ENCODE data around the gene SNCG.

Gene SNCG

DNA sequence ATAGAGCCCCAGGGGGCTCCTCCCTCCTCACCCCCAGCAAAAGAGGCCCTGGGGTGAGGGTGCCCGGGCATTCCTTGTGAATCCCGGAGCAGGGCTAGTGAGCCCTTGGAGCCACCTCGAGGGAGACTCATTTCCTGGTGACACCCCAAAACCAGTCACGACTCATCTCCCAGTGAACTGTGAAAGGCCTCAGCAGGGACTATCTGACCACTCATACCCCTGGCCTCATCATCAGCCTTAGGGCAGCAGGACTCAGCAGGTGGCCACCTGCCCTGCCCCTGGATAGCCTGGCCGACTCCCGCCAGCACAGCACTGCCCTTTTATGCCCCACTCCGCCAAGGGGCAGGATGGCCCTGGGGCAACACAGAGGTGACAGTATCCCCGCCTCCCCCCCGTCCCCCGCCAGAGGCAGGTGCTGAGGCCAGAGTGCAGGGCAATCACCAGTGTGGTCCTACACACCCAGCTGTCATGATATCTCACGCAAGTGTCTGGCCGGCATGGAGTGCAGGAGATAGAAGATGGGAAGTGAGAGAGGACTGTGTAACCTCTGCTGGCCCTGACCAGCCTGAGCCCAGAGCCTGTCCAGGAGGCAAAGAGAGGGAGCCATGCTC lies 3.2 kb downstream of the SNCG start:
- Histone ChIP-seq H3K27ac (ENCODE audit: low read length) (no peak overlapping the region), H3K9me2 (replicated peaks; ENCODE audit: insufficient read depth, low read length) (no peaks in the 10 kb centered on the region), H3F3A (ENCODE audit: insufficient read depth, low read length) (no peaks in the 10 kb centered on the region), H3K4me2 (ENCODE audit: low read depth, low read length) (no peak overlapping the region), H3K27me3 (replicated peaks; ENCODE audit: insufficient read depth, low read length) (no peaks in the 10 kb centered on the region), H2AFZ (ENCODE audit: low read length) (no peak overlapping the region), H3K79me2 (ENCODE audit: low read length) (no peaks in the 10 kb centered on the region), H3K4me3 (ENCODE audit: low read length) (no peak overlapping the region), H3K9ac (ENCODE audit: low read length) (no peak overlapping the region), H3K9me3 (replicated peaks; ENCODE audit: insufficient read depth, low read length) (no peaks in the 10 kb centered on the region), H3K4me1 (ENCODE audit: low read length) (0 out of 2 replicates have a peak, but pooled peaks cover 3% of the 10 kb centered on the region), H3K36me3 (replicated peaks; ENCODE audit: insufficient read depth, low read length) (no peaks in the 10 kb centered on the region), H4K20me1 (ENCODE audit: insufficient read depth, low read length) (no peaks in the 10 kb centered on the region)
- TF ChIP-seq CTCF (IDR thresholded peaks at IDR 0.05; ENCODE audit: low read length) (no peak), EZH2phosphoT487 (IDR thresholded peaks at IDR 0.05; ENCODE audit: low read length) (no peak), EZH2 (optimal IDR thresholded peaks at IDR 0.05; ENCODE audit: low read depth, low read length) (no peak)
- no peak for DNase-seq

DNA sequence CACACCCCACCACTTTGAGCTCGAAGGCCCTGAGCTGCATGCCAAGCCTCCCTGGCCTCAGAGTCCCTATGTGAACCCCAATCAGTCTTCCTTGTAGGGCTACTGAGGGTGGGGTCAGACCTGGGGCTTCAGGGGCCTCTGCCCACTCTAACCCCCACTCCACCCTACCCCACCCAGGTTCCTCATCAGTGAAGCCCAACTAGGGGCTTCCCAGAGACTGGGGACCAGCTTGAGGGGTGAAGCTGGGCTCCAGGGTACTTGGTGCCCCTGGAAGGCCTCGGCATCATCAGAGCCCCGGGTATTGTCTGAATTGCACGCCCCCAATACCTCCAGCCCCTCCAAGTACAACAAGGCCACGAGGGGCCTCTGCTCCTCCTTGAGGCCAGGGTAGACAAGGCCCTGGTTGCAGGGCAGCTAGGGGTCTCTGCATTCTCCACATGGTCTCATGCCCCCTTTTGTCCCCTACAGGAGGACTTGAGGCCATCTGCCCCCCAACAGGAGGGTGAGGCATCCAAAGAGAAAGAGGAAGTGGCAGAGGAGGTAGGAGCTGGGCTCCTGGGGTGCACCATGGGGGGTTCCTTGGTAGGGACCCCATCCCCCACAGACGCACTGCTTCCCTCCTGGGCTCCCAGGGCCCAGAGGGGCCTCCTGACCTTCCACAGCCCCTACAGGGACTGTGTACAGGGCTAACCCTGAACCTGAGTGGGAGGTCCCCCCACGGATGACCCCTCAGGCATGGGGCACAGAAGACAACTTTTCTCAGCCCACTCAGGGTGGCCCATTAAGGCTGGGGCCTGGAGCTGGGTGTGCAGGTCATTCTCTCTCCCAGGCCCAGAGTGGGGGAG lies 4.0 kb downstream of the SNCG start:
- H3F3A ChIP-seq (ENCODE audit: insufficient read depth, low read length) = no peaks in the 10 kb centered on the region
- H4K20me1 ChIP-seq (ENCODE audit: insufficient read depth, low read length) = no peaks in the 10 kb centered on the region
- H3K9me2 ChIP-seq (replicated peaks; ENCODE audit: insufficient read depth, low read length) = no peaks in the 10 kb centered on the region
- no peak for DNase-seq
- H3K4me2 ChIP-seq (ENCODE audit: low read depth, low read length) = no peak overlapping the region
- TF ChIP-seq EZH2 (optimal IDR thresholded peaks at IDR 0.05; ENCODE audit: low read depth, low read length) (no peak), CTCF (IDR thresholded peaks at IDR 0.05; ENCODE audit: low read length) (no peak), EZH2phosphoT487 (IDR thresholded peaks at IDR 0.05; ENCODE audit: low read length) (no peak)
- H3K9me3 ChIP-seq (replicated peaks; ENCODE audit: insufficient read depth, low read length) = no peaks in the 10 kb centered on the region
- 0 out of 2 replicates have a peak, but pooled peaks cover 3% of the 10 kb centered on the region for H3K4me1 ChIP-seq (ENCODE audit: low read length)
- H3K27ac ChIP-seq (ENCODE audit: low read length) = no peak overlapping the region
- H3K4me3 ChIP-seq (ENCODE audit: low read length) = no peak overlapping the region
- no peaks in the 10 kb centered on the region for H3K36me3 ChIP-seq (replicated peaks; ENCODE audit: insufficient read depth, low read length)
- no peak overlapping the region for H2AFZ ChIP-seq (ENCODE audit: low read length)
- no peak overlapping the region for H3K9ac ChIP-seq (ENCODE audit: low read length)
- H3K79me2 ChIP-seq (ENCODE audit: low read length) = no peaks in the 10 kb centered on the region
- H3K27me3 ChIP-seq (replicated peaks; ENCODE audit: insufficient read depth, low read length) = no peaks in the 10 kb centered on the region

GRCh38 chr10:86962981-86963310 lies 4.5 kb downstream of the SNCG start:
- Histone ChIP-seq H3K27ac (ENCODE audit: low read length) (no peak overlapping the region), H3K4me1 (ENCODE audit: low read length) (0 out of 2 replicates have a peak, but pooled peaks cover 3% of the 10 kb centered on the region), H3K36me3 (replicated peaks; ENCODE audit: insufficient read depth, low read length) (no peaks in the 10 kb centered on the region), H3K4me3 (ENCODE audit: low read length) (no peak overlapping the region), H3K9me2 (replicated peaks; ENCODE audit: insufficient read depth, low read length) (no peaks in the 10 kb centered on the region), H3K79me2 (ENCODE audit: low read length) (no peaks in the 10 kb centered on the region), H3K4me2 (ENCODE audit: low read depth, low read length) (no peak overlapping the region), H3K9ac (ENCODE audit: low read length) (no peak overlapping the region), H3F3A (ENCODE audit: insufficient read depth, low read length) (no peaks in the 10 kb centered on the region), H3K9me3 (replicated peaks; ENCODE audit: insufficient read depth, low read length) (no peaks in the 10 kb centered on the region), H3K27me3 (replicated peaks; ENCODE audit: insufficient read depth, low read length) (no peaks in the 10 kb centered on the region), H2AFZ (ENCODE audit: low read length) (no peak overlapping the region), H4K20me1 (ENCODE audit: insufficient read depth, low read length) (no peaks in the 10 kb centered on the region)
- DNase-seq = no peak
- TF ChIP-seq CTCF (IDR thresholded peaks at IDR 0.05; ENCODE audit: low read length) = no peak
- no peak for TF ChIP-seq EZH2phosphoT487 (IDR thresholded peaks at IDR 0.05; ENCODE audit: low read length)
- no peak for TF ChIP-seq EZH2 (optimal IDR thresholded peaks at IDR 0.05; ENCODE audit: low read depth, low read length)

All from MM.1S (cell line).